NCI-H2196 treated with DMSO at 0.1 percent for 48 hours (cell line): Measurements from ENCODE around the gene NLRP3.
"Not testable (repeated sequence)": the region's sequence is repeated elsewhere in the genome, so short reads cannot be mapped to it uniquely, and the experiment has no call there.

Experiments used
- DNase-seq: peaks from one replicate; lab custom pipeline; 2025; ENCODE audit not compliant: unreplicated experiment; lab: John Stamatoyannopoulos, UW

Gene NLRP3

GRCh38 chr1:247468481-247469140, 52.6 kb downstream of the NLRP3 start:
- no peak for DNase-seq

DNA sequence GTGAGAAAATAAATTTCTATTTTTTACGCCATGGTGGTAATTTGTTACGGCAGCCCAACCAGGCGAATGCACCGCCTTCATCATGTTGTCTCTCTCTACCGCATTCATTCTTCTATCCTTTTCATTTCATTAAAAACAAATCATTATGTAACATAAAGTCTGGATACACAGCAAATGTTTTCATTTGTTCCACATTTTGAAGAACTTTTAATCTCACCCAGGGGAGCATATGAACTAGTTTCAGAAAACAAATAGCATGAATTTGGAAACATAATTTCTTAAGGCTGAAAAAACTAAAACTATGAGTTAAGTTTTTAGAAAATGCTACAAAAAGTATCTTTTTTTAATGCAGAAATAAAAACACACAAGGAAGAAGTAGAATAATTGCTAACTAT, 53.2 kb downstream of the NLRP3 start:
- DNase-seq: no peak

DNA sequence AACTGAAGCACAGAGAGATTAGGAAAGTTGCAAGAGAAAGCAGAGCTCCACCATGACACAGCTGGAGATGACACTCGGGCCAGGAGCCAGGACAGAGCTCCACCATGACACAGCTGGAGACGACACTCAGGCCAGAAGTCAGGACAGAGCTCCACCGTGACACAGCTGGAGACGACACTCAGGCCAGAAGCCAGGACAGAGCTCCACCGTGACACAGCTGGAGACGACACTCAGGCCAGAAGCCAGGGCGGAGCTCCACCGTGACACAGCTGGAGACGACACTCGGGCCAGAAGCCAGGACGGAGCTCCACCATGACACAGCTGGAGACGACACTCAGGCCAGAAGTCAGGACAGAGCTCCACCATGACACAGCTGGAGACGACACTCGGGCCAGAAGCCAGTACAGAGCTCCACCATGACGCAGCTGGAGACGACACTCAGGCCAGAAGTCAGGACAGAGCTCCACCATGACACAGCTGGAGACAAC, 55.0 kb downstream of the NLRP3 start:
- DNase-seq: not testable (repeated sequence)

DNA sequence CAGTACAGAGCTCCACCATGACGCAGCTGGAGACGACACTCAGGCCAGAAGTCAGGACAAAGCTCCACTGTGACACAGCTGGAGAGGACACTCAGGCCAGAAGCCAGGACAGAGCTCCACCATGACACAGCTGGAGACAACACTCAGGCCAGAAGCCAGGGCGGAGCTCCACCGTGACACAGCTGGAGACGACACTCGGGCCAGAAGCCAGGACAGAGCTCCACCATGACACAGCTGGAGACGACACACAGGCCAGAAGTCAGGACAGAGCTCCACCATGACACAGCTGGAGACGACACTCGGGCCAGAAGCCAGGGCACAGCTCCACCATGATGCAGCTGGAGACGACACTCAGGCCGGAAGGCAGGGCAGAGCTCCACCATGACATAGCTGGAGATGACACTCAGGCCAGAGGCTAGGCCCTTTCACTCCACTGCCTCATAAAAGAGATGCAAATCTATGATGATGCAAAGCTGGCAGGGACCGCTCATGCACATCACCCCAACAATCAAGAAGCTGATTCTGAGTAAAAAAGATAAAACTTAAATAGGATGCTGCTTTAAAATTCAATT, 55.6 kb downstream of the NLRP3 start:
- DNase-seq: no peak

DNA sequence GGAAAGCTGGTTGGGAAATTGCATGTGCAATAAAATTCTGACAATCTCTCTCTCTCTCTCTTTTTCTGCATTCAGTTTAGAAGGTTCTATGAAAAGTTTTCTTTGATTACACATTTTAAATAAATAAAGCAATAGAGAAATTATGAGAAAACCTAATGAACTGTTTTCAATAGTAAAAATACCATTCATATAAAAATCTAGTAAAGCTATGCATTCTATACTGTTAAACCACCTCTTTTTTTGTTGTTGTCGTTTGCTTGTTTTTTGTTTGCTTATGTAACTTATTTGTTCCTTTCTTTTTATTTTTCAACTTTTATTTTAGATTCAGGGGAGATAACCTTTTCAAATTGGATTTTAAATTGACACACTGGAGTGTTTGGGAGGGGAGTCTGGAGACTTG, 56.1 kb downstream of the NLRP3 start:
- no peak for DNase-seq

DNA sequence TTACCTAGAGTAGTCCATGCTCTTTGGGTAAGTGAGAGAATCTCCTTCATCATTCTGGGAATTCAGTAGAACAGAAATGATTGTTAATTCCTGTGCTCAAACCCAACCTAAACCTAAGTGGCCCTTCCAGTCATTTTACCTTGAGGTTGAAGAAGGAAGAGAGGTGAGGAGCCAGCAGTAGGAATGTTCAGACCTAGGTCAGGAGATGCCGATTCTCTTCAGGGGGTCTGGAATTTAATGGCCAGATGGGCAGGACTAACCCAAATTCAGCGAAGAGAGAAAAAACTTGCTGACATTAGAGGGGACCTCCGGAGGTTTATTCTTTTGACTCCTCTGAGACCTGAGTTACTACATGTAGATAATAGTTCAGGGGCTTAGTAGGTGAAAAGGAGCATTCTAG, 58.4 kb downstream of the NLRP3 start:
- DNase-seq: no peak

GRCh38 chr1:247475793-247476192, 59.8 kb downstream of the NLRP3 start:
- DNase-seq: no peak

GRCh38 chr1:247476328-247477058, 60.5 kb downstream of the NLRP3 start:
- DNase-seq: not testable (repeated sequence)

- DNase-seq: no peak
These were observed 66.8 kb downstream of the NLRP3 start for GRCh38 chr1:247482747-247483146.

DNA sequence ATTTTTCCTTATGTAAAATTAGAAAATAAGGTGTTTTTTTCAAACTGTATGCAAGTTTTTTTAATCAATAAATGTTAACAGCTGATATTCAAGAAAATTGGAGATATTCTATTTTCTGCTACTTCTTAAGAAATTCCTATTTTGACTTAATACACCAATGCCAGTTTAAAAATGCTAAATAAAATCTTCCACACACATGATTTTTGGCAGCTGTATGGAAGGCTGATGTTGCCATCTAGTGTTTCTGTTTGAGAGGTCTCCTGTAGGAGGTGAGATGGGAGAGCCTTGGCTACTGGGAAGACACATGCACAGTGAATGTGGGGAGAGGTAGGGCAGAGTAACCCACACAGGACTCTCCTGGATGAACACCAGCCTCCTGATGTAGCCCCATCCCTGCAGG, 71.1 kb downstream of the NLRP3 start:
- DNase-seq: no peak

GRCh38 chr1:247491328-247491727, 75.4 kb downstream of the NLRP3 start:
- no peak for DNase-seq

DNA sequence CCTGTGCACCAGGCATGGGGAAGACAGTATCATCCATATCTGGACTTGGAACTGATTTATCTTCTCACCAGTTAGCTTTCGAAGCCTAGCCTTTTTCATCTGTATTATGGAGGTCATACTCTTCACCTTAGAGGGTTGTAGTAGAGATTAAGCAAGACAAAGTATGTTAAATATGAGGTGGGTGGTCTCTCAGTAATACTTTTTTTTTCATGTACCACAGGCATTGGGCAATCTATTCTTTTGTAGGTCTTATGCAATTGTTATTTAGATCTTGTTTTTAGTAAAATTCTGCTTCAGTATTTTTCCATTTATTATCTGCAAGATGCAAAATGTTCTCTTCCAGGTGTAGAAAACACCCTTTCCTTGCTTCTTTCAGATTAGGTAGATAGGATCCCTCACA, 77.1 kb downstream of the NLRP3 start:
- DNase-seq: no peak

DNA sequence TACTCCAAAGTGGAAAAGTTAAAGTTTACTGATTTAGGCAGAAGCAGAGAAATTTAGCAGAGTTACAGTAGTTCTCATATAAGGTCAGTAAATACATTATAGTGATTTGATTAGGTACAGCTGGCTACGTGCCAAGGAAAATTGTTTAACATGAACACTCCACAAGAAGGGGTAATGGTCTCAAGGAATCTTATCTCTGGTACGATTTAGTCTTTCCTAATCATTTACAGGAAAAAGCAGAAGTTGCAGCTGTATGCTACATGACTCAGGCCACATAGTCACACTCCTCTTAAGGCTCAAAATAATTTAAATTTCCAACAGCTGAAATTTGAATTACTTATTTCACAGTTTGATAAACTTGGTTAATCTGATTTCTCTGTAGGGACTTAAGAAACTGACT, 78.8 kb downstream of the NLRP3 start:
- DNase-seq: no peak

DNA sequence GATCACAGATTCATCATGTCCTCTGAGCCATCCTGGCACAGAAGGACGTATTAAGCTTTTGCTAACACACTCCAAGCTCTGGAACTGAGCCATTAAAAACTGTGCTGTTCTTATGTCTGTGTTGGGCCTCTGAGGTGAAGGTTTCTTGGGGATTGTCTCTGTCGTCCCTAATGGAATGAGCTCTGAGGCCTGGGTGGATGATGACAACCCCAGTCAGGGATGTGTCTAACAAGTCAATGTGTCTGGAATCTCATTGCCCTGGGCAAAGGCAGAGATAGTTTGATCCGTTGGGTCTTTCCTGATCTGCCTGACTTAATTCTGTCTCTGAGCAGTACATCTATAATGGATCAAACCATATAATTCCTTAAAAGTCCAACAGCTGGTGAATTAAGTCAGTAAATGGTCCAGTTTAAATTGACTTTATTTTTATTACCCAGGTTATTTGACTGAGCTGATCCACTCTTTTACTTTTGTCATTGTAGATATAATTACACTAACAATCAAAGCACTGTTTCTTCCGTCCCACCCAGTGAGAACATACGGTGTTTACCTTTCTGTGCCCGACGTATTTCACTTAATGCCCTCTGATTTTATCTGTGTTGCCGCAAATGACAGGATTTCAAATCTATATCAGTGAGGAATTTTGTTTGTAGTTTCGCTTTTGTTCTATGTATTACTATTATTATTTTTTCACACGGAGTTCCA, 80.8 kb downstream of the NLRP3 start:
- DNase-seq: no peak
